Measurements from ENCODE around the gene HNRNPA2B1.

The HNRNPA2B1 gene

DNA sequence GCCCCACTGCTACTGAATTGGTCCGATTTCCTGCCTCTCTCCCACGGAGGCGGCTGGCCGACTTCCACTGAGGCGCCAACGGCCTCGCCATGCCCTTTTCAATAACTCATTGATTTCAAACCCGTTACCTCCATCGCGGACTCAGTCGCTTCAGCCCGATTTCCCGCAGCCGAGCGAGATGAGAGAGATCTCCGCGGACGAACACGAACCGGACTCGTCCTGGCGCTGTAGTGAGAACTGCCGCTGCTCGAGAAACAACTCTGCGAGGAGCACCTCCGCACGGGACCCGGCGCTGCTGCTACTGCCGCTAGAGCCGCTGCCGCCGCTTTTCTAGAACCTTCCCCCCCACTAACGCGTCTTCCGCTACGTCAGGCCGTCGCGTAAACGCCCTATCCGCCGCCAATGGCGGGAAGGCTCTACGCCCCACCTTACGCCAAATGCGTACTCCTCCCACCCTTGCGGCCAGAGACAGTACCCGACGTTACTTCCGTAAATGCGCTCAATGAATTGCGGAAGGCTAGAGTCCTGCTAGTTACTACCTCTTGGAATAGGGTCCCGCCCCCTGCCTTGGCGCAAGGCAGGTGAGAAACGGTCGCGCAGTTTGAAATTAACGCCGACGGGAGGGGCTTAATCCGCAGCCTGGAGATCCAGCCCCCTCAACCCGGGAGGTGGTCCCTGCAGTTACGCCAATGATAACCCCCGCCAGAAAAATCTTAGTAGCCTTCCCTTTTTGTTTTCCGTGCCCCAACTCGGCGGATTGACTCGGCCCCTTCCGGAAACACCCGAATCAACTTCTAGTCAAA lies at the start of gene HNRNPA2B1:
TSS of gene HNRNPA2B1 (minus strand) at position 303 of the 803 bp plus-strand sequence. CDS start at position 134, 169 bp downstream.
- Histone ChIP-seq H3K9me3 (ENCODE audit: control insufficient read depth in 1 of 2, low read length in 2 of 2) (no peaks in the 10 kb centered on the region), H3K4me1 (ENCODE audit: control insufficient read depth in 1 of 2, insufficient read depth in 2 of 2, low read length in 2 of 2) (peaks cover 37 to 43% of the 10 kb centered on the region in 2 donors), H3K4me3 (ENCODE audit: low read depth in 1 of 2, low read length in 2 of 2) (peak within 1 kb of the TSS; percentile 96 to 98), H3K27me3 (ENCODE audit: low read depth, low read length) (no peaks in the 10 kb centered on the region), H3K27ac (ENCODE audit: low read length) (peak within 1 kb of the TSS; percentile 100), H3K36me3 (ENCODE audit: control insufficient read depth in 1 of 2, insufficient read depth in 2 of 2, low read length in 2 of 2) (peaks cover 19 to 33% of the 10 kb centered on the region in 2 donors)

DNA sequence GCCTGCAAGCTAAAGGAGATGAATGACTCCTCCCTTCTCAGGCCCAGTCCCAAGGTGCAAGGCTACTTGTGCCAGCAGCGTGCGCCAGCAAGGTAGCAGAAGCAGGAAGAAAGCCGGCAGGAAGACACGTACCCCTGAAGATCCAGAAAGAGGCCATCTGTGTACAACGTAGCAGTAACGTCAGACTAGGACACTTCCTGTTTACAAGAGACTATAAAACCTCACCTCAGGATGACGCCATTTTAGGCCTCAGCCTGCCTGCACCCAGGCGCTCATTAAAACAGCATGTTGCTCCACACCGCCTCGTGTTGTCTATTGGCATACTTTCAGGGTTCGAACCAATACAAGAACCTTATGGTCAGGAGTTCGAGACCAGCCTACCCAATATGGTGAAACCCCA lies 49.7 kb upstream of the HNRNPA2B1 start:
- Histone ChIP-seq H3K27ac (ENCODE audit: low read length) (no peak overlapping the region), H3K36me3 (ENCODE audit: control insufficient read depth in 1 of 2, insufficient read depth in 2 of 2, low read length in 2 of 2) (no peaks in the 10 kb centered on the region)

DNA sequence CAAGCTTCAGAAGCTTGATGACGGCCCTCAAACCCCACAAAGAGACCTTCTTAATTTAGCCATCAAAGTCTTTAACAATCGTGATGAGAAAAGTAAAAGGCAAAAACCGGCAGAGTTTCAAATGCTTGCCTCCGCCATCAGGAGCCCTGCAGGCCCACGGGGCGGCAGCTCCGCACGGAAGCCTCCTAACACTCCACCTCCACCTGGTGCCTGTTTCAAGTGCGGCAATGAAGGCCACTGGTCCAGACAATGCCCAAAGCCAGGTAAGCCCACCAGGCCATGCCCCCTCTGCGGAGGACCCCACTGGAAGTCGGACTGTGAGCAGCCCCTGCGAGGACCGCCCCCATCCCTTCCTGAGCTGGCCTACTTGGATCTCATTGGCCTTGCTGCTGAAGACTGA lies 44.6 kb upstream of the HNRNPA2B1 start:
- Histone ChIP-seq H3K27ac (ENCODE audit: low read length) (no peak overlapping the region), H3K27me3 (ENCODE audit: low read depth, low read length) (no peaks in the 10 kb centered on the region), H3K4me3 (ENCODE audit: low read depth in 1 of 2, low read length in 2 of 2) (no peak overlapping the region), H3K36me3 (ENCODE audit: control insufficient read depth in 1 of 2, insufficient read depth in 2 of 2, low read length in 2 of 2) (no peaks in the 10 kb centered on the region), H3K9me3 (ENCODE audit: control insufficient read depth in 1 of 2, low read length in 2 of 2) (no peaks in the 10 kb centered on the region), H3K4me1 (ENCODE audit: control insufficient read depth in 1 of 2, insufficient read depth in 2 of 2, low read length in 2 of 2) (no peaks in the 10 kb centered on the region)

More for the DNA sequence above, 49.7 kb upstream of the HNRNPA2B1 start:
- Histone ChIP-seq H3K4me3 (ENCODE audit: low read depth in 1 of 2, low read length in 2 of 2) (no peak overlapping the region), H3K4me1 (ENCODE audit: control insufficient read depth in 1 of 2, insufficient read depth in 2 of 2, low read length in 2 of 2) (no peaks in the 10 kb centered on the region), H3K27me3 (ENCODE audit: low read depth, low read length) (no peaks in the 10 kb centered on the region), H3K9me3 (ENCODE audit: control insufficient read depth in 1 of 2, low read length in 2 of 2) (no peaks in the 10 kb centered on the region)

DNA sequence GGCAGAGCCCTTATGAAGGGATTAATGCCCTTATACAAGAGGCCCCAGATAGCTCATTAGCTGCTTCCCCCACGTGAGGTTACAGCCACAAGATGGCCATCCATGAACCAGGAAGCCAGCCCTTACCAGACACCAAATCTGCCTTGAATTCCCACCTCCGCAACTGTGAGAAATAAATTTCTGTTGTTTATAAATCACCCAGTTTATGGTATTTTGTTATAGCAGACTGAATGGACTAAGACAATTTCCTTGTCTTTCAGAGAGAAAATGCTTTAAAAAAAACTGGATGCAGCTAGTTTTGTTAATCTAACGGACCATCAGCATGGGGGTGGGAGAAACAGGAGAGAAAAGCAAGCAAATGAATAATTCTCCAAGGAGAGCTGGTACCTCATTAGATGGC lies 37.5 kb upstream of the HNRNPA2B1 start:
- Histone ChIP-seq H3K27ac (ENCODE audit: low read length) (no peak overlapping the region), H3K4me1 (ENCODE audit: control insufficient read depth in 1 of 2, insufficient read depth in 2 of 2, low read length in 2 of 2) (no peaks in the 10 kb centered on the region), H3K27me3 (ENCODE audit: low read depth, low read length) (no peaks in the 10 kb centered on the region), H3K9me3 (ENCODE audit: control insufficient read depth in 1 of 2, low read length in 2 of 2) (no peaks in the 10 kb centered on the region), H3K36me3 (ENCODE audit: control insufficient read depth in 1 of 2, insufficient read depth in 2 of 2, low read length in 2 of 2) (no peaks in the 10 kb centered on the region), H3K4me3 (ENCODE audit: low read depth in 1 of 2, low read length in 2 of 2) (no peak overlapping the region)

DNA sequence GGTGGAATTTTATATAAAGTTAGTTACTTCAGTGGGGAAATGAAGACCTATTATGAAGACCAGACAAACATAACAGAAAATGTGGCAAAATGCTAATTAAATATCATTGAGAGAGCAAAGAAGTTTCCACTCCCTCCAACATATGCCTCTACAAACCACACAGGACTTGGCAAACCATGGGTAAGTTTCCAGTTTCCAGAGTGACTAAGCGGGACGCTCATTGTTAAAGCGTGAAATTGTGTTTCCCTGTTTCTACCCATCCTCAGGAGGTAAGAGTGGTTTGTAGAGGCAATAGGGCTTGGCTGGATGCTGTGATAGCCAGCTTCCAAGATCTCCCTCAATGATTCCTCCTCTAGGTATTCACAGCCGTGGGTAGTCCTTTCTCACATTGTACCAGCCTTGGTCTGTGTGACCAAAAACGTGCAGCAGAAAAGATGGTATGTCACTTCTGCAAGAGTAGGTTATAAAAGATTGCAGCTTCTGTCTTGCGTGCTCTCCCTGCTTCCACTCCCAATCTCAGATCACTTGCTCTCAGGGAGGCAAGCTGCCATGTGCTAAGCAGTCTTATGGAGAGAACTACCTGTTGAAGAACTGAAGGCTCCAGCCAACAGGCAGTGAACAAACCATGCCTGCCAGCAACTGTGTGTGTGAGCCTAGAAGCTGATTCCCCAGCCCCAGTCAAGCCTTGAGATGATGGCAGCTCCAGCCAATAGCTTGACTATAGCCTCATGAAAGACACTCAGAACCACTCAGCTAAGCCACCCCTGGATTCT lies 36.7 kb upstream of the HNRNPA2B1 start:
- no peaks in the 10 kb centered on the region for H3K9me3 ChIP-seq (ENCODE audit: control insufficient read depth in 1 of 2, low read length in 2 of 2)
- no peak overlapping the region for H3K4me3 ChIP-seq (ENCODE audit: low read depth in 1 of 2, low read length in 2 of 2)
- no peaks in the 10 kb centered on the region for H3K36me3 ChIP-seq (ENCODE audit: control insufficient read depth in 1 of 2, insufficient read depth in 2 of 2, low read length in 2 of 2)
- no peak overlapping the region for H3K27ac ChIP-seq (ENCODE audit: low read length)
- H3K27me3 ChIP-seq (ENCODE audit: low read depth, low read length), result no peaks in the 10 kb centered on the region
- no peaks in the 10 kb centered on the region for H3K4me1 ChIP-seq (ENCODE audit: control insufficient read depth in 1 of 2, insufficient read depth in 2 of 2, low read length in 2 of 2)

DNA sequence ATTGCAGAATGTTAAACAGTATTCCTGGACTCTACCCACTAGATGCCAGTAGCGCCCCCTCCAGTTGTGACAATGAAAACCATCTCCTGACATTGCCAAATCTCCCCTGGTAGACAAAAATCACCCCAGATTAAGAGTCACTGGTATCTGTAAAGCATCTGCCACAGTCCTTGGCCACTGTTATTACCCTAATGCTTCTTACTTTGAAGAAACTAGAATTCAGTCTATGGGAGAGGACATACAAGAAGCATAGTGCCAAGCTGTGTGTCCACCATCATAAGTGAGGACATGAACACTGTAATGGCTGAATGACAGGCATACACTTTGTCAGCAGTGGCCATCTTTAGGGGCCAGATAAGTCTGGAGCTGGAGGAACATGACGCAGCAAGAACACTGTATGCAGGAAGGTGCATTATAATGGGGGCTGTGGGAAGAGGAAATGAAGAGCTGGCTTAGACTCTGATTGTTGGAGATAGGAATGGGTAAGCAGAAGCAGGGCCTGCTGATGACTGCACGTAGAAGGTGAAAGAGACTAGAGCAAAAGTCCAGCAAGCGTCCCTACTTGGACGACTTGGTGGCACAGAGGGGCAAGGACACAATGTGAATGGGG lies 33.5 kb upstream of the HNRNPA2B1 start:
- Histone ChIP-seq H3K9me3 (ENCODE audit: control insufficient read depth in 1 of 2, low read length in 2 of 2) (no peaks in the 10 kb centered on the region), H3K36me3 (ENCODE audit: control insufficient read depth in 1 of 2, insufficient read depth in 2 of 2, low read length in 2 of 2) (no peaks in the 10 kb centered on the region), H3K27me3 (ENCODE audit: low read depth, low read length) (no peaks in the 10 kb centered on the region), H3K4me1 (ENCODE audit: control insufficient read depth in 1 of 2, insufficient read depth in 2 of 2, low read length in 2 of 2) (no peaks in the 10 kb centered on the region), H3K27ac (ENCODE audit: low read length) (no peak overlapping the region), H3K4me3 (ENCODE audit: low read depth in 1 of 2, low read length in 2 of 2) (no peak overlapping the region)

DNA sequence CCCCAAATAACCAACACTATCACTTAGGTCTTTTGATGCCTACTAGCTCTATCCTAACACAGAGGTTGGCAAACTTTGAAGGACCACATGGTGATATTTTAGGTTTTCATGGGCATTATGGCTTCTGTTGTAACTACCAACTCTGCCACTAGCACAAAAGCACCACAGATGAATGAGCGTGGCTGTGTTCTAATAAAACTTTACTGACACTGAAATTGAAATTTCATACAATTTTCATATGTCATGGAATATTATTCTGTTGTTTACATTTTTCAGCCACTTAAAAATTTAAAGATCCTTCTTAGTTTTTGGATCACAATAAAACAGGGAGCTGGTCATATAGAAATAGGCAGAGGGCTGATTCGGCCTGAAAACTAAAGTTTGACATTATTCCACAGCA lies 27.4 kb upstream of the HNRNPA2B1 start:
- Histone ChIP-seq H3K27me3 (ENCODE audit: low read depth, low read length) (no peaks in the 10 kb centered on the region), H3K4me3 (ENCODE audit: low read depth in 1 of 2, low read length in 2 of 2) (no peak overlapping the region), H3K27ac (ENCODE audit: low read length) (no peak overlapping the region), H3K36me3 (ENCODE audit: control insufficient read depth in 1 of 2, insufficient read depth in 2 of 2, low read length in 2 of 2) (no peaks in the 10 kb centered on the region), H3K9me3 (ENCODE audit: control insufficient read depth in 1 of 2, low read length in 2 of 2) (no peaks in the 10 kb centered on the region), H3K4me1 (ENCODE audit: control insufficient read depth in 1 of 2, insufficient read depth in 2 of 2, low read length in 2 of 2) (no peaks in the 10 kb centered on the region)

DNA sequence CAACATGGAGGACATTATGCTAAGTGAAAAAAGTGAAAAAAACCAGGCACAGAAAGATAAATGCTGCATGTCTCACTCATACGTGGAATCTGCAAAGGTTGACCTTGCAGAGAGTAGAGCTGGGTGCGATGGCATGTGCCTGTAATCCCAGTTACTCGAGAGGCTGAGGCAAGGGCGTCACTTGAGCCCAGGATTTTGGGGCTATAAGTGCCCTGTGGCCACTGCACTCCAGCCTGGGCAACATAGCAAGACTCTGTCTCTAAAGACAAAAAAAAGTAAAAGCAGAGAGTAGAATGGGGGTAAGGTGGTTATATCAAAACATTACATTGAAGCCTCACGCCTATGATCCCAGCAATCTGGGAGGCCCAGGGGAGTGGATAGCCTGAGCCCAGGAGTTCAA lies 23.8 kb upstream of the HNRNPA2B1 start:
- no peaks in the 10 kb centered on the region for H3K27me3 ChIP-seq (ENCODE audit: low read depth, low read length)
- H3K27ac ChIP-seq (ENCODE audit: low read length), result no peak overlapping the region
- H3K4me1 ChIP-seq (ENCODE audit: control insufficient read depth in 1 of 2, insufficient read depth in 2 of 2, low read length in 2 of 2), result no peaks in the 10 kb centered on the region
- H3K36me3 ChIP-seq (ENCODE audit: control insufficient read depth in 1 of 2, insufficient read depth in 2 of 2, low read length in 2 of 2), result no peaks in the 10 kb centered on the region
- no peaks in the 10 kb centered on the region for H3K9me3 ChIP-seq (ENCODE audit: control insufficient read depth in 1 of 2, low read length in 2 of 2)
- no peak overlapping the region for H3K4me3 ChIP-seq (ENCODE audit: low read depth in 1 of 2, low read length in 2 of 2)

DNA sequence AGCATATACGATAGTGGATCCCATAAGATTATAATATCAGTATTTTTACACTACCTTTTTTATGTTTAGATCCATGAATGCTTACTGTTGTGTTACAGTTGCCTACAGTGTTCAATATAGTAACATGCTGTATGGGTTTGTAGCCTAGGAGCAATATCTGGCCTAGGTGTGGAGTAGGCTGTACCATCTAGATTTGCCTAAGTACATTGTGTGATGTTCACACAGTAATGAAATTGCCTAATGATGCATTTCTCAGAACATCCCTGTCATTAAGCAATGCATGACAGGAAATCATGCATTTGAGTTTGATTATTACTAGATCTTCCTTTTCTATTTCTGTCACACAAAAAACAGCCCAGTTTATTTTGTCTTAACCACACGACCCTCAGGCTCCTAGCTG lies 15.5 kb upstream of the HNRNPA2B1 start:
- Histone ChIP-seq H3K4me3 (ENCODE audit: low read depth in 1 of 2, low read length in 2 of 2) (no peak overlapping the region), H3K4me1 (ENCODE audit: control insufficient read depth in 1 of 2, insufficient read depth in 2 of 2, low read length in 2 of 2) (no peaks in the 10 kb centered on the region), H3K27me3 (ENCODE audit: low read depth, low read length) (no peaks in the 10 kb centered on the region), H3K27ac (ENCODE audit: low read length) (no peak overlapping the region), H3K36me3 (ENCODE audit: control insufficient read depth in 1 of 2, insufficient read depth in 2 of 2, low read length in 2 of 2) (peaks cover 7 to 15% of the 10 kb centered on the region in 2 donors), H3K9me3 (ENCODE audit: control insufficient read depth in 1 of 2, low read length in 2 of 2) (no peaks in the 10 kb centered on the region)

DNA sequence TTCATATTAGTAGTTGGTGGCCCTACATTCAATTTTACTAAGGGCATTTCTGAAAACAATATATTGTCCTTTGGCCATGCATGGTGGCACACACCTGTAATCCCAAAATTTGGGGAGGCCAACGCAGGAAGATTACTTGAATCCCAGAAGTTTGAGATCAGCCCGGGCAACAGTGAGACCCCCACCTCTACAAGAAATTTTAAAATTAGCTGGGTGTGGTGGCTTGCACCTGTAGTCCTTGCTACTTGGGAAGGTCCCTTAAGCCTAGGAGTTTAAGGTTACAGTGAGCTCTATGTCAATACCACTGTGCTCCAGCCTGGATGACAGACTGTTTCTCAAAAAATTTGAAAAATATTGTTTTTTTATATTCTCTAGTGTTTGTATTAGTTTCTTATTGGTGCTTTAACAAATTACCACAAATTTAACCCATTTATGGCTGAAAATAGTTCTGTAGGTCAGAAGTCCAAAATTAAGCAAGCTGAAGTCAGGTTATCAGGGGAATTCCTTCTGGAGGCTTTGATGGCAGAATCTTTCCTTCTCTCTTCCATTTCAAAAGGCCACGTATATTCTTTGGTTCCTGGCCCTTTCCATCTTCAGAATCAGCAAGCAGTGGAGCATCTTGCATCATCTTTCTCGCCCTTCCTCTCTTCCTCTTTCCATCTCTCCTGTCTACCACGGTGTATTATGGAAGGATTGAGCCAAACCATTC lies 13.4 kb upstream of the HNRNPA2B1 start:
- Histone ChIP-seq H3K9me3 (ENCODE audit: control insufficient read depth in 1 of 2, low read length in 2 of 2) (no peaks in the 10 kb centered on the region), H3K4me1 (ENCODE audit: control insufficient read depth in 1 of 2, insufficient read depth in 2 of 2, low read length in 2 of 2) (no peaks in the 10 kb centered on the region), H3K36me3 (ENCODE audit: control insufficient read depth in 1 of 2, insufficient read depth in 2 of 2, low read length in 2 of 2) (peaks cover 26 to 34% of the 10 kb centered on the region in 2 donors), H3K4me3 (ENCODE audit: low read depth in 1 of 2, low read length in 2 of 2) (no peak overlapping the region), H3K27ac (ENCODE audit: low read length) (no peak overlapping the region), H3K27me3 (ENCODE audit: low read depth, low read length) (no peaks in the 10 kb centered on the region)
